Natural killer cell treated with Interleukin-12 subunit alpha and Interleukin-12 subunit beta and Interleukin-15 and Interleukin-18, amount 100 ng/mL, for 72 hours (primary cell): Measurements from ENCODE around the gene EPM2AIP1. TPM values are rescaled to one million over a fixed set of nuclear protein-coding genes. Genes with fewer than 3 reads are reported as not detected.
"Not testable (repeated sequence)": the region's sequence is repeated elsewhere in the genome, so short reads cannot be mapped to it uniquely, and the experiment has no call there.

ENCODE experiments used
- ATAC-seq, 2 donors: fragments of 150-1000 bp; cut with Tn5 transposase in 1 of 2; sonication (Bioruptor Pico), chemical (Tn5 transposase) in 1 of 2; 2 replicates each; pipeline ENCODE4 v1.10.0; 2021
- DNase-seq: peaks from one replicate; pipeline ENCODE4 v3.0.0; 2022; ENCODE audit warnings: low spot score
- H3K27ac Mint-ChIP-seq, 2 donors: 1 replicate in 1 of 2; 2 replicates in 1 of 2; pipeline ENCODE4 v1.8.0; 2022; ENCODE audit warnings: mixed read lengths in 2 of 2, mild to moderate bottlenecking in 1 of 2, moderate library complexity in 1 of 2
- H3K27me3 Mint-ChIP-seq, 2 donors: 1 replicate in 1 of 2; 2 replicates in 1 of 2; pipeline ENCODE4 v1.8.0; 2022; ENCODE audit warnings: mixed read lengths in 2 of 2
- H3K36me3 Mint-ChIP-seq: one replicate; pipeline ENCODE4 v1.8.0; 2022; ENCODE audit warnings: mixed read lengths
- H3K4me1 Mint-ChIP-seq, 2 donors: 1 replicate in 1 of 2; 2 replicates in 1 of 2; pipeline ENCODE4 v1.8.0; 2022; ENCODE audit warnings: low read depth in 2 of 2, mixed read lengths in 2 of 2, mild to moderate bottlenecking in 1 of 2
- H3K4me3 Mint-ChIP-seq: one replicate; pipeline ENCODE4 v1.8.0; 2022; ENCODE audit warnings: mixed read lengths
- H3K9me3 Mint-ChIP-seq: 2 replicates; pipeline ENCODE4 v1.8.0; 2022; ENCODE audit warnings: mixed read lengths
- total RNA-seq, 2 donors: library from RNA; stranded (reverse); gene quantifications; one replicate each; pipeline ENCODE4 v1.2.3, GENCODE V29; 2022

The EPM2AIP1 gene
- total RNA-seq, 2 donors from 2014 or later = 11.4 to 21.2 TPM

GRCh38 chr3:36954452-36955134 is 38.3 kb downstream of the EPM2AIP1 start:
- no peaks in the 10 kb centered on the region for H3K9me3 Mint-ChIP-seq
- no peak for DNase-seq
- ATAC-seq = peak in 1 of 2 donors; percentile 24
- H3K27ac Mint-ChIP-seq = no peak overlapping the region
- H3K4me3 Mint-ChIP-seq = no peak overlapping the region
- H3K27me3 Mint-ChIP-seq = no peaks in the 10 kb centered on the region
- no peaks in the 10 kb centered on the region for H3K36me3 Mint-ChIP-seq
- H3K4me1 Mint-ChIP-seq = peaks cover 9 to 10% of the 10 kb centered on the region in 2 donors

DNA sequence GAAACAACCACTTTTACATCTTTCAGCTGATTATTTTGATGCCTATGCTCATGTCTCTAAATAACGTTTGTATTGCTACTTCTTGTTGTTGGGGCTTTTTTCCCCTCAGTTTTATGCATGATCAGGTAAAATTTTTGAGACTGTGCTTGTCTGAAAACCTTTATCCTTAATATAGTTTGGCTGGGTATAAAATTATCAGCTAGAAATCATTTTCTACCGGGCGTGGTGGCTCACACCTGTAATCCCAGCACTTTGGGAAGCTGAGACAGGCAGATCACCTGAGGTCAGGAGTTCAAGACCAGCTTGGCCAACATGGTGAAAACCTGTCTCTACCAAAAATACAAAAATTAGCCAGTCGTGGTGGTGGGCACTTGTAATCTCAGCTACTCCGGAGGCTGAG is 45.1 kb downstream of the EPM2AIP1 start:
- H3K36me3 Mint-ChIP-seq = peaks cover 17% of the 10 kb centered on the region
- not testable (repeated sequence) for H3K4me3 Mint-ChIP-seq, H3K4me1 Mint-ChIP-seq

DNA sequence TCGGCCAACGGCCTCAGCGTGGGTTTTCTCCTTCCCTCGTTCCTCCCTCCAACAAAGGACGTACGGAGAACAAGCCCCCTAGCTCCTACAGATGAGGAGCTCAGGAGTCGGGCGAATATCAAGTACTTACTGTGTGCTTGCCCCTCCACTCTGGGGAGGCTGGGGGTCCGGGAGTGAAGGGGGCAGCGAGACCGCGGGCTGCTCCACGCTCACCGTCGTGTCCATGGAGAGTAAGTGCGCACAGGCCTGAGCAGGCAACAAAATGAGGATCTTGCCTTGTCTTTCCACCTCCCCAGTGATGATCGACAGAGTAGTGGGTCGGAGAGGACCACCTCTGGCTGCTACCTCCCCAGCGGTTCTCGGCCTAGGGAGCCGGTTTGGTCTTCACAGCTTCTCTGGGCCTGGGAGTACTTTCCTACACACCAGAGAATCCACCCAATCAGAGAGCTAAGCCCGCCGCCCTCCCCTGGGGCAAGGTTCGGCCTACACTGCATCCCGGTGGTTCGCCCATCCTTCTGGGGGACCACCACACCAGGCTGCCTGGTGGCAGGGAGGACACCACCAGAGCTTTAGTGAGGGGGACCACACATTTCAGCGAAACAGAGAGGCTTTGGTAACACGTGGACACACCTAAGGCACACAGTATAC is 47.5 kb downstream of the EPM2AIP1 start:
- H3K36me3 Mint-ChIP-seq = peaks cover 17% of the 10 kb centered on the region
- peaks cover 0 to 9% of the 10 kb centered on the region in 2 donors for H3K4me1 Mint-ChIP-seq
- H3K27me3 Mint-ChIP-seq = no peaks in the 10 kb centered on the region
- DNase-seq (no peak), ATAC-seq (no peak)
- H3K27ac Mint-ChIP-seq = peak overlapping the region; percentile 23 to 33
- H3K9me3 Mint-ChIP-seq = no peaks in the 10 kb centered on the region
- H3K4me3 Mint-ChIP-seq = peak overlapping the region; percentile 80

More for the DNA sequence above, 45.1 kb downstream of the EPM2AIP1 start:
- not testable (repeated sequence) for H3K9me3 Mint-ChIP-seq, H3K27me3 Mint-ChIP-seq, DNase-seq, H3K27ac Mint-ChIP-seq, ATAC-seq

- H3K4me3 Mint-ChIP-seq = peak within 1 kb of the TSS; percentile 80
- no peaks in the 10 kb centered on the region for H3K9me3 Mint-ChIP-seq
- peak within 1 kb of the TSS; percentile 23 to 33 for H3K27ac Mint-ChIP-seq
- DNase-seq = peak; percentile 83
- peaks cover 17% of the 10 kb centered on the region for H3K36me3 Mint-ChIP-seq
- peak; percentile 89 to 91 for ATAC-seq
- peaks cover 0 to 9% of the 10 kb centered on the region in 2 donors for H3K4me1 Mint-ChIP-seq
- no peaks in the 10 kb centered on the region for H3K27me3 Mint-ChIP-seq
These were observed 48.2 kb downstream of the EPM2AIP1 start, which contains the start of gene TRANK1 for GRCh38 chr3:36944641-36945270. Gene TRANK1, minus strand, starts transcription at chr3:36945054. Its CDS starts 245 bp downstream, at chr3:36944809.

- DNase-seq (no peak), ATAC-seq (peak; percentile 69 to 71)
- Mint-ChIP-seq H3K4me3 (peak overlapping the region; percentile 66), H3K27ac (peak overlapping the region in 1 of 2 donors; percentile 33), H3K27me3 (no peaks in the 10 kb centered on the region), H3K36me3 (peaks cover 13% of the 10 kb centered on the region), H3K4me1 (peaks cover 0 to 9% of the 10 kb centered on the region in 2 donors), H3K9me3 (no peaks in the 10 kb centered on the region)
These were observed 48.8 kb downstream of the EPM2AIP1 start for GRCh38 chr3:36944012-36944640.

DNA sequence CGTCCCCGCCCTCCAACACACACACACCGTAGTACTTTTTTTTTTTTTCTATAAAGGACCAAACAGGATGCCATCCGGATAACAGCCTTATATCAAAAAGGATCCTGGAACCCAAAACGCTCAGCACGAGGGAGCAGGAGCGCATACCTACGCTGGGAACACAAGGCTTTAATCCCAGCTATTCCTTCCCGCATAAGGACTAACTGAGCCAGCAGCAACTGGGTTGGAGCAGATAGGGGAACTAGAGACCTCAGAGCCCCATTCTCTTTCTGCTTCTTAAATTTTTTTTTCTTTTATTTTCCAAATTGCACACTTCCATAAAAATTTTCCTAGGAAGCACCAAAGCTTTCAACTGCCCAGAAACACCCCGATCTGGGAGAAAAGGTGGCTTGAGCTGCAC is 49.3 kb downstream of the EPM2AIP1 start:
- ATAC-seq = no peak
- no peak for DNase-seq

GRCh38 chr3:36942638-36943248 is 50.2 kb downstream of the EPM2AIP1 start:
- Mint-ChIP-seq H3K27me3 (no peaks in the 10 kb centered on the region), H3K4me3 (no peak overlapping the region), H3K36me3 (peaks cover 4% of the 10 kb centered on the region), H3K4me1 (peaks cover 0 to 9% of the 10 kb centered on the region in 2 donors), H3K27ac (no peak overlapping the region), H3K9me3 (no peaks in the 10 kb centered on the region)
- ATAC-seq (no peak), DNase-seq (no peak)

More for the DNA sequence above, 49.3 kb downstream of the EPM2AIP1 start:
- peak overlapping the region; percentile 66 for H3K4me3 Mint-ChIP-seq
- H3K9me3 Mint-ChIP-seq = no peaks in the 10 kb centered on the region
- H3K27ac Mint-ChIP-seq = peak overlapping the region in 1 of 2 donors; percentile 33
- H3K4me1 Mint-ChIP-seq = peaks cover 0 to 9% of the 10 kb centered on the region in 2 donors
- peaks cover 8% of the 10 kb centered on the region for H3K36me3 Mint-ChIP-seq
- H3K27me3 Mint-ChIP-seq = no peaks in the 10 kb centered on the region

- DNase-seq (no peak), ATAC-seq (no peak)
- no peak overlapping the region for H3K4me3 Mint-ChIP-seq
- no peaks in the 10 kb centered on the region for H3K27me3 Mint-ChIP-seq
- H3K36me3 Mint-ChIP-seq = no peaks in the 10 kb centered on the region
- H3K27ac Mint-ChIP-seq = no peak overlapping the region
- H3K9me3 Mint-ChIP-seq = no peaks in the 10 kb centered on the region
- peaks cover 0 to 9% of the 10 kb centered on the region in 2 donors for H3K4me1 Mint-ChIP-seq
These were observed 51.3 kb downstream of the EPM2AIP1 start for GRCh38 chr3:36941658-36942057.

DNA sequence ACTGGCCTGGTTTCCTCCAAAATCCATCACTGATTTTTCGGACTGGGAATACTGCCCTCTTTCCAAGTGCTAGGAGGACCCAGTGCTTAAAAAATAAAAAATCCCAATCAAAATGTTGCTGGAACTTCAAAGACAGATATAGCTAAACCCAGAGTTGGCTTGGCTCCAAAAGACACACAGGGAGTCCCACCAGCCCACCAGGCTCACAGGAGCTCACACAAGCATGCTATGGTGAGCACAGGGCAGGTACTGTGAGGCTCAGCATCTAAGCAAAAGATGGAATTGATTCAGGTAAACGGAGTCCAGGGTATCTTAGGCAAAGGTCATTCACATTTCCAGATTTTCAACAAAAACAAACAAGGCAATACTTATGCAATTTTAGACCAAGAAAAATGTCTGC is 51.8 kb downstream of the EPM2AIP1 start:
- Mint-ChIP-seq H3K27ac (no peak overlapping the region), H3K27me3 (no peaks in the 10 kb centered on the region), H3K4me1 (peaks cover 0 to 10% of the 10 kb centered on the region in 2 donors), H3K36me3 (no peaks in the 10 kb centered on the region), H3K4me3 (no peak overlapping the region), H3K9me3 (no peaks in the 10 kb centered on the region)
- DNase-seq (no peak), ATAC-seq (no peak)

DNA sequence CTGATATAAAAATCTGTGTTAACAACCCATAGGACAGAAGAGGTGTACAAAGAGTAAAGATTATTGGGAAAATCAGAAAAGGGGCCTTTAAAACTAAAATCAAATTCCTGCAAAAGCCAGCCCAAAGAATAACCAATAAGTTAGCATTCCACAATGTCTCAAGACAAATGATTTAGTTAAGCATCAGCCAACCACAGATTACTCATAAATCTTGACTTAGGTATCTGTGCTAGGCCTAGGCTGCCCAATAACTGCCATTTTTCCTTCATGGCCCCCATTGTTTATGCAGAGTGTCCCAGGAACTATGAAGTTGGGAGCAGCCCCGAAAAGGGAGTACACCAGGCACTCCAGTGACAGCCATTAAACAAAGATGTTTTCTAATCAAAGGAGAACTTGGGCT is 55.4 kb downstream of the EPM2AIP1 start:
- no peaks in the 10 kb centered on the region for H3K27me3 Mint-ChIP-seq

More for the DNA sequence above, 55.4 kb downstream of the EPM2AIP1 start:
- Mint-ChIP-seq H3K4me1 (peaks cover 0 to 18% of the 10 kb centered on the region in 2 donors), H3K4me3 (no peak overlapping the region), H3K9me3 (no peaks in the 10 kb centered on the region), H3K27ac (no peak overlapping the region), H3K36me3 (no peaks in the 10 kb centered on the region)
- DNase-seq = no peak
- no peak for ATAC-seq

Other genes with a start within 250 kb of the EPM2AIP1 start
- gene DCLK3, start 228.6 kb downstream of the EPM2AIP1 start, total RNA-seq = not detected
- 10 to 100 TPM; 10.0 to 11.5 TPM for gene TRANK1, start 48.1 kb downstream of the EPM2AIP1 start, total RNA-seq
- gene MLH1, start 387 bp upstream of the EPM2AIP1 start, total RNA-seq = 10 to 100 TPM; 52.8 to 69.5 TPM
- 10 to 100 TPM; 37.2 to 52.0 TPM for gene LRRFIP2, start 181.5 kb upstream of the EPM2AIP1 start, total RNA-seq